HepG2 (cell line): ENCODE data around the gene SLC16A3. TPM values are rescaled to one million over a fixed set of nuclear protein-coding genes. Genes with fewer than 3 reads are reported as not detected.

Experiments
- AGO2 ChIP-seq: fragments of 200-400 bp; formaldehyde crosslinking; optimal IDR thresholded peaks from 2 replicates; pipeline ENCODE3; 2017; ENCODE audit warnings: mild to moderate bottlenecking, low read depth, low read length, moderate library complexity
- AKAP8 ChIP-seq: sonication (generic); formaldehyde crosslinking; IDR thresholded peaks from 2 replicates; pipeline ENCODE4 v1.5.1; 2020; ENCODE audit warnings: mild to moderate bottlenecking, missing genetic modification reagents
- ARNT ChIP-seq: fragments of 450-650 bp; IDR thresholded peaks from 2 replicates; pipeline ENCODE4 v1.6.1; 2017
- DNMT1 ChIP-seq: sonication (generic); formaldehyde crosslinking; IDR thresholded peaks from 2 replicates; pipeline ENCODE4 v1.5.1; 2020; ENCODE audit warnings: mild to moderate bottlenecking, missing genetic modification reagents
- HNF4A ChIP-seq: sonication (generic); formaldehyde crosslinking; IDR thresholded peaks from 2 replicates; pipeline ENCODE4 v1.4.0; 2020; ENCODE audit warnings: missing genetic modification reagents
- HOXA9 ChIP-seq: sonication (generic); formaldehyde crosslinking; IDR thresholded peaks from 2 replicates; pipeline ENCODE4 v1.8.1; 2022; ENCODE audit warnings: missing genetic modification reagents, mild to moderate bottlenecking, moderate library complexity, borderline replicate concordance
- MEF2D ChIP-seq: sonication (generic); formaldehyde crosslinking; IDR thresholded peaks from 2 replicates; pipeline ENCODE4 v1.5.1; 2020; ENCODE audit warnings: mild to moderate bottlenecking, missing genetic modification reagents
- ONECUT2 ChIP-seq: sonication (generic); formaldehyde crosslinking; IDR thresholded peaks from 2 replicates; pipeline ENCODE4 v1.4.0; 2020; ENCODE audit warnings: missing genetic modification reagents
- SOX6 ChIP-seq, 2 experiments: fragments of 450-650 bp in 1 of 2; sonication (generic) in 1 of 2; formaldehyde crosslinking in 1 of 2; IDR thresholded peaks; 2 replicates each; pipeline versions ENCODE4 v1.4.0 to v1.6.1; 2017 to 2020; ENCODE audit warnings: antibody characterized with exemption in 1 of 2, mild to moderate bottlenecking in 1 of 2, missing genetic modification reagents in 1 of 2
- SP140L ChIP-seq: sonication (generic); formaldehyde crosslinking; IDR thresholded peaks from 2 replicates; pipeline ENCODE4 v1.4.0; 2020; ENCODE audit warnings: missing genetic modification reagents, borderline replicate concordance
- ZBTB7A ChIP-seq: sonication (generic); formaldehyde crosslinking; IDR thresholded peaks from 2 replicates; pipeline ENCODE4 v1.8.0; 2022; ENCODE audit warnings: mild to moderate bottlenecking, missing genetic modification reagents
- ZNF12 ChIP-seq: sonication (generic); formaldehyde crosslinking; IDR thresholded peaks from 2 replicates; pipeline ENCODE4 v1.5.0; 2020; ENCODE audit warnings: missing genetic modification reagents
- ZNF121 ChIP-seq: sonication (generic); formaldehyde crosslinking; IDR thresholded peaks from 2 replicates; pipeline ENCODE4 v1.5.0; 2020; ENCODE audit warnings: mild to moderate bottlenecking, missing genetic modification reagents
- ZNF230 ChIP-seq: sonication (generic); formaldehyde crosslinking; IDR thresholded peaks from 2 replicates; pipeline ENCODE4 v1.4.0; 2020; ENCODE audit warnings: mild to moderate bottlenecking, missing genetic modification reagents
- ZNF3 ChIP-seq: IDR thresholded peaks from 2 replicates; pipeline ENCODE4 v1.7.0; 2017; ENCODE audit warnings: inconsistent platforms
- ZNF468 ChIP-seq: sonication (generic); formaldehyde crosslinking; IDR thresholded peaks from 2 replicates; pipeline ENCODE4 v1.8.0; 2022; ENCODE audit warnings: mild to moderate bottlenecking, moderate library complexity, missing genetic modification reagents
- ZNF562 ChIP-seq: sonication (generic); formaldehyde crosslinking; IDR thresholded peaks from 2 replicates; pipeline ENCODE4 v1.8.0; 2022; ENCODE audit warnings: missing genetic modification reagents, borderline replicate concordance
- ZNF616 ChIP-seq: sonication (generic); formaldehyde crosslinking; IDR thresholded peaks from 2 replicates; pipeline ENCODE4 v1.5.0; 2020; ENCODE audit warnings: low read depth, mild to moderate bottlenecking, missing genetic modification reagents
- ZNF766 ChIP-seq: sonication (generic); formaldehyde crosslinking; IDR thresholded peaks from 2 replicates; pipeline ENCODE4 v1.5.0; 2020; ENCODE audit warnings: missing genetic modification reagents, borderline replicate concordance
- polyA plus RNA-seq, 8 experiments: library from polyadenylated mRNA; depleted of rRNA in 3 of 8; stranded (reverse) in 7 of 8; unstranded in 1 of 8; fragments of >200 nt; fragmentation: Illumina TruSeq in 4 of 8; extraction: Trizol in 4 of 8; gene quantifications; 2 replicates each; pipeline versions ENCODE4 v1.2.1 to v1.2.3, GENCODE V29; 2011 to 2016; ENCODE audit warnings: low read depth in 4 of 8, missing spikeins in 1 of 8, mixed read lengths in 1 of 8; ENCODE audit not compliant: insufficient read depth in 1 of 8
- total RNA-seq, 5 experiments: library from RNA; depleted of rRNA; stranded (reverse); fragments of >200 nt; fragmentation: Illumina TruSeq; extraction: Trizol; gene quantifications; 2 replicates each; pipeline ENCODE4 v1.2.3, GENCODE V29; 2016; ENCODE audit warnings: low read depth in 1 of 5
- TF ChIP-seq, protein P1 (sequence below): sonication (generic); formaldehyde crosslinking; IDR thresholded peaks from 2 replicates; pipeline ENCODE4 v1.4.0; 2020; ENCODE audit warnings: mild to moderate bottlenecking, missing genetic modification reagents
- TF ChIP-seq, protein P2 (sequence below): sonication (generic); formaldehyde crosslinking; IDR thresholded peaks from 2 replicates; pipeline ENCODE4 v1.5.0; 2020; ENCODE audit warnings: mild to moderate bottlenecking, missing genetic modification reagents
- TF ChIP-seq, protein P3 (sequence below): sonication (generic); formaldehyde crosslinking; IDR thresholded peaks from 2 replicates; pipeline ENCODE4 v1.8.1; 2022; ENCODE audit warnings: mild to moderate bottlenecking, missing genetic modification reagents
- TF ChIP-seq, protein P4 (sequence below): sonication (generic); formaldehyde crosslinking; IDR thresholded peaks from 2 replicates; pipeline ENCODE4 v1.9.0; 2022; ENCODE audit warnings: missing genetic modification reagents, mild to moderate bottlenecking, borderline replicate concordance
- TF ChIP-seq, protein P5 (sequence below): sonication (generic); formaldehyde crosslinking; IDR thresholded peaks from 2 replicates; pipeline ENCODE4 v1.8.0; 2022; ENCODE audit warnings: low read depth, missing genetic modification reagents

The SLC16A3 gene
- total and polyA plus RNA-seq, 2 of the 13 experiments (the other 11 are each of a cell fraction or from before 2014, with no cell fraction given), result 242 to 349 TPM

DNA sequence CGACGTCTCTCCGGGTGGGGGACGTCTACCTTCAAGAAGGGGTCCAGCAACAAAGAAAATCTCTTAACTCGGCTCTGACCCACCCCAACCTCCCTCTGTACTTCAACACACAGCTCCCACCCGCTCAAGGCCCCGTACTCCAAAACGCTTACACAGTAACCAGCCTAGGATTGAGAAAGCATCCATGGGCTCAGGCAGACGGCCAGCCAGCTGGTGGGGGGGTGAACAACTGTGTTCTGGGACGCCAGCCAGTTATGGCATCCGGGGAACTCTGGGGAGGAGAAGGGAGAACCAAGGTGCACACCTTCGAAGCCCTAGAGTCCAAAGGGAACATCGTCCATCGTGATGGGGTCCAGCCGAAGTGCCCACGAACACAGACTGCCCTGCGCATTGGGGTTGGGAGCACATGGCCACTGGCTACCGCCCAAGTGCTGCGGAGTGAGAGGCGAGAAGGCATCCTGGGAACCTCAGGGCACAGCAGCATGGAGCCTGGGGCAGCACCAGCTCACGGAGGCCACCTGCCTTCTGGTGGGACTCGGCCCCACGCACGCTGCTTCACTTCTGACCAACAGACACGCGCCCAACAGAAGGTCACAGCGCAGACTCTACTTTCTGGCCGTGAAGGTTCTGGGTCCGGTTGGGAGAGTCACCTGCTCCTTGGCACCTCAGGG lies 14.3 kb downstream of the SLC16A3 start (continued):
- TF ChIP-seq MEF2D (peak; percentile 76; the same call in 1 of the 2 replicates), SOX6 (IDR thresholded peaks at IDR 0.05) (no peak), SOX6 (CRISPR knock-in tag; IDR thresholded peaks at IDR 0.05) (peak; percentile 70), ZBTB7A (no peak; the same call in 1 of the 2 replicates), ZNF121 (CRISPR knock-in tag) (no peak), ZNF230 (CRISPR knock-in tag) (0 out of 2 replicates have a peak, but pooled peaks have one; percentile 76), ONECUT2 (CRISPR knock-in tag) (no peak), ZNF766 (no peak), HNF4A (CRISPR knock-in tag) (peak; percentile 61), ZNF468 (CRISPR knock-in tag) (no peak), DNMT1 (CRISPR knock-in tag) (peak; percentile 51), ARNT (no peak), ZNF12 (CRISPR knock-in tag) (peak; percentile 23; the same call in 1 of the 2 replicates), SP140L (CRISPR knock-in tag) (no peak), AGO2 (peak; percentile 98), AKAP8 (peak; percentile 99), ZNF3 (CRISPR knock-in tag) (no peak), ZNF562 (CRISPR knock-in tag) (no peak), ZNF616 (CRISPR knock-in tag) (no peak), HOXA9 (CRISPR knock-in tag) (no peak)
- TF ChIP-seq, protein P1, sequence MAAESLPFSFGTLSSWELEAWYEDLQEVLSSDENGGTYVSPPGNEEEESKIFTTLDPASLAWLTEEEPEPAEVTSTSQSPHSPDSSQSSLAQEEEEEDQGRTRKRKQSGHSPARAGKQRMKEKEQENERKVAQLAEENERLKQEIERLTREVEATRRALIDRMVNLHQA, result no peak
- TF ChIP-seq, protein P2, sequence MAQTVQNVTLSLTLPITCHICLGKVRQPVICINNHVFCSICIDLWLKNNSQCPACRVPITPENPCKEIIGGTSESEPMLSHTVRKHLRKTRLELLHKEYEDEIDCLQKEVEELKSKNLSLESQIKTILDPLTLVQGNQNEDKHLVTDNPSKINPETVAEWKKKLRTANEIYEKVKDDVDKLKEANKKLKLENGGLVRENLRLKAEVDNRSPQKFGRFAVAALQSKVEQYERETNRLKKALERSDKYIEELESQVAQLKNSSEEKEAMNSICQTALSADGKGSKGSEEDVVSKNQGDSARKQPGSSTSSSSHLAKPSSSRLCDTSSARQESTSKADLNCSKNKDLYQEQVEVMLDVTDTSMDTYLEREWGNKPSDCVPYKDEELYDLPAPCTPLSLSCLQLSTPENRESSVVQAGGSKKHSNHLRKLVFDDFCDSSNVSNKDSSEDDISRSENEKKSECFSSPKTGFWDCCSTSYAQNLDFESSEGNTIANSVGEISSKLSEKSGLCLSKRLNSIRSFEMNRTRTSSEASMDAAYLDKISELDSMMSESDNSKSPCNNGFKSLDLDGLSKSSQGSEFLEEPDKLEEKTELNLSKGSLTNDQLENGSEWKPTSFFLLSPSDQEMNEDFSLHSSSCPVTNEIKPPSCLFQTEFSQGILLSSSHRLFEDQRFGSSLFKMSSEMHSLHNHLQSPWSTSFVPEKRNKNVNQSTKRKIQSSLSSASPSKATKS (CRISPR knock-in tag), result no peak
- TF ChIP-seq, protein P3, sequence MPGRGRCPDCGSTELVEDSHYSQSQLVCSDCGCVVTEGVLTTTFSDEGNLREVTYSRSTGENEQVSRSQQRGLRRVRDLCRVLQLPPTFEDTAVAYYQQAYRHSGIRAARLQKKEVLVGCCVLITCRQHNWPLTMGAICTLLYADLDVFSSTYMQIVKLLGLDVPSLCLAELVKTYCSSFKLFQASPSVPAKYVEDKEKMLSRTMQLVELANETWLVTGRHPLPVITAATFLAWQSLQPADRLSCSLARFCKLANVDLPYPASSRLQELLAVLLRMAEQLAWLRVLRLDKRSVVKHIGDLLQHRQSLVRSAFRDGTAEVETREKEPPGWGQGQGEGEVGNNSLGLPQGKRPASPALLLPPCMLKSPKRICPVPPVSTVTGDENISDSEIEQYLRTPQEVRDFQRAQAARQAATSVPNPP (CRISPR knock-in tag), result peak; percentile 64; the same call in 1 of the 2 replicates
- TF ChIP-seq, protein P4, sequence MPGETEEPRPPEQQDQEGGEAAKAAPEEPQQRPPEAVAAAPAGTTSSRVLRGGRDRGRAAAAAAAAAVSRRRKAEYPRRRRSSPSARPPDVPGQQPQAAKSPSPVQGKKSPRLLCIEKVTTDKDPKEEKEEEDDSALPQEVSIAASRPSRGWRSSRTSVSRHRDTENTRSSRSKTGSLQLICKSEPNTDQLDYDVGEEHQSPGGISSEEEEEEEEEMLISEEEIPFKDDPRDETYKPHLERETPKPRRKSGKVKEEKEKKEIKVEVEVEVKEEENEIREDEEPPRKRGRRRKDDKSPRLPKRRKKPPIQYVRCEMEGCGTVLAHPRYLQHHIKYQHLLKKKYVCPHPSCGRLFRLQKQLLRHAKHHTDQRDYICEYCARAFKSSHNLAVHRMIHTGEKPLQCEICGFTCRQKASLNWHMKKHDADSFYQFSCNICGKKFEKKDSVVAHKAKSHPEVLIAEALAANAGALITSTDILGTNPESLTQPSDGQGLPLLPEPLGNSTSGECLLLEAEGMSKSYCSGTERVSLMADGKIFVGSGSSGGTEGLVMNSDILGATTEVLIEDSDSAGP (CRISPR knock-in tag), result peak; percentile 38; the same call in 1 of the 2 replicates
- TF ChIP-seq, protein P5, sequence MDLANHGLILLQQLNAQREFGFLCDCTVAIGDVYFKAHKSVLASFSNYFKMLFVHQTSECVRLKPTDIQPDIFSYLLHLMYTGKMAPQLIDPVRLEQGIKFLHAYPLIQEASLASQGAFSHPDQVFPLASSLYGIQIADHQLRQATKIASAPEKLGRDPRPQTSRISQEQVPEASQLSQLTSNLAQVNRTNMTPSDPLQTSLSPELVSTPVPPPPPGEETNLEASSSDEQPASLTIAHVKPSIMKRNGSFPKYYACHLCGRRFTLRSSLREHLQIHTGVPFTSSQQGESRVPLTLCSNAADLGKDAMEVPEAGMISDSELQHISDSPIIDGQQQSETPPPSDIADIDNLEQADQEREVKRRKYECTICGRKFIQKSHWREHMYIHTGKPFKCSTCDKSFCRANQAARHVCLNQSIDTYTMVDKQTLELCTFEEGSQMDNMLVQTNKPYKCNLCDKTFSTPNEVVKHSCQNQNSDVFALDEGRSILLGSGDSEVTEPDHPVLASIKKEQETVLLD, result no peak
